OCI-LY3 (cell line): Measurements from ENCODE around the gene ZNF592.

ENCODE experiments used
- EZH2phosphoT487 ChIP-seq: fragments of 200-600 bp; shearing (Covaris generic); IDR thresholded peaks from 2 replicates; pipeline ENCODE4 v1.6.1; 2018; ENCODE audit warnings: antibody characterized with exemption, mixed run types, low read depth
- TF ChIP-seq, protein P1 (sequence below): fragments of 200-600, 300-600 bp; sonication (generic); IDR thresholded peaks from 2 replicates; pipeline ENCODE4 v1.5.1; 2014; ENCODE audit warnings: antibody characterized with exemption, low read length, low read depth

DNA sequence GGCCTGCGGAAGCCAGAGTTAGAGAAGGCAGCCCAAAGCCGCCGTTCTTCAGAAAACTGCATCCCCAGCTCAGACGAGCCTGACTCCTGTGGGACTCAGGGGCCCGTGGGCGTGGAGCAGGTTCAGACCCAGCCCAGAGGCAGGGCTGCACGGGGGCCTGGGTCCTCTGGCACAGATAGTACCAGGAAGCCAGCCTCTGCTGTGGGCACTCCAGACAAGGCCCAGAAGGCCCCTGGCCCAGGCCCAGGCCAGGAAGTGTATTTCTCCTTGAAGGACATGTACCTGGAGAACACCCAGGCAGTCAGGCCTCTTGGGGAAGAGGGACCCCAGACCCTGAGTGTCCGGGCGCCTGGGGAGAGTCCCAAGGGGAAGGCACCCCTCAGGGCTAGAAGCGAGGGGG lies 91.9 kb downstream of the ZNF592 start:
- TF ChIP-seq, protein P1, sequence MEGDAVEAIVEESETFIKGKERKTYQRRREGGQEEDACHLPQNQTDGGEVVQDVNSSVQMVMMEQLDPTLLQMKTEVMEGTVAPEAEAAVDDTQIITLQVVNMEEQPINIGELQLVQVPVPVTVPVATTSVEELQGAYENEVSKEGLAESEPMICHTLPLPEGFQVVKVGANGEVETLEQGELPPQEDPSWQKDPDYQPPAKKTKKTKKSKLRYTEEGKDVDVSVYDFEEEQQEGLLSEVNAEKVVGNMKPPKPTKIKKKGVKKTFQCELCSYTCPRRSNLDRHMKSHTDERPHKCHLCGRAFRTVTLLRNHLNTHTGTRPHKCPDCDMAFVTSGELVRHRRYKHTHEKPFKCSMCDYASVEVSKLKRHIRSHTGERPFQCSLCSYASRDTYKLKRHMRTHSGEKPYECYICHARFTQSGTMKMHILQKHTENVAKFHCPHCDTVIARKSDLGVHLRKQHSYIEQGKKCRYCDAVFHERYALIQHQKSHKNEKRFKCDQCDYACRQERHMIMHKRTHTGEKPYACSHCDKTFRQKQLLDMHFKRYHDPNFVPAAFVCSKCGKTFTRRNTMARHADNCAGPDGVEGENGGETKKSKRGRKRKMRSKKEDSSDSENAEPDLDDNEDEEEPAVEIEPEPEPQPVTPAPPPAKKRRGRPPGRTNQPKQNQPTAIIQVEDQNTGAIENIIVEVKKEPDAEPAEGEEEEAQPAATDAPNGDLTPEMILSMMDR, result no peak
- TF ChIP-seq EZH2phosphoT487, result no peak
